ENCODE results near the gene CCDC28B. TPM values are rescaled to one million over a fixed set of nuclear protein-coding genes. Genes with fewer than 3 reads are reported as not detected.
"Not testable (repeated sequence)": the region's sequence is repeated elsewhere in the genome, so short reads cannot be mapped to it uniquely, and the experiment has no call there.

CCDC28B gene
- total RNA-seq (2014; rRNA removed; shearing (Covaris generic)) = 56.0 and 57.8 TPM in 2 replicates

DNA sequence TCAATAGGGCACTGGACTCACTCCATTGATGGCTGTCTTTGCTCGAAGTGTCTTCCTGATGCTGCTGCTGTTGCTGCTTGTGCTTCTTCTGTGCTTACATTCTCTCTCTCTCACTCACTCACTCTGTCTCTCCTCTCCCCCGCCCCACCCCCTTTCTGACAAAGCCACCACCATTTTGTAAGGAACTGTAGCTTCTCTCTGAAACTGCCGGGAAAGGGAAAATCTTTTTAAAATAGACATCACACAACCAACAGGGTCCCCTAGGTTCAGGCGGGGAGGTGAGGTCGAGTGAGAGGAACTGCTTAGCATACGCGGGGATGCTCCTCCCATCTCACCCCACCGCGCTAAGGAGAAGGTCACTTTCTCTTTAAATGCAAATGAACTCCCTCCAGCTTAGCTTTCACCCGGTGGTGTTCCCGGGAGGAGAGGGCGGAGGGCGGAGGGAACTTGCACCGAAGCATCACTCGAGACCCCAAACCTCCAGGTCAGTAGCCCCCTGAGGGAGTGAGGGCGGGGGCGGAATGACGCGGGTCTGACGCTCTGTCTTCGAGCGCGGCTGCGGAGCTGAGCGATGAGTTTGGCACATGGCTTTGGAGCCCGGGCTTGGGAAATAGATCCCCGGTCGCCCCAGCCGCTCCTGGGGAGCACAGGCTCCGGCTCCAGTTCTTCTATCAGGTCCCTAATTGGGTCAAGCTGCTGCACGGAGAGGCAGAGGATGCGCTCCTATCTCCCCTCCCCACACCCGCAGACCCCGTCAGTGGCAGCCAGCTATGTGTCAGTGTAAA lies at the start of gene CCDC28B:
Gene CCDC28B, plus strand, starts transcription at position 370 of the 785 bp plus-strand sequence. CDS start 1,341 bp downstream, outside the sequence.
- Histone ChIP-seq H3K27me3 (ENCODE audit: control insufficient read depth, insufficient read depth, low read length) (no peaks in the 10 kb centered on the region), H3K36me3 (replicated peaks; ENCODE audit: control insufficient read depth, insufficient read depth, low read length) (peaks cover 14% of the 10 kb centered on the region), H3K4me3 (ENCODE audit: insufficient read depth, low read depth, low read length) (peak within 1 kb of the TSS; percentile 79)
- DNase-seq = peak; percentile 97

- H3K36me3 ChIP-seq (replicated peaks; ENCODE audit: control insufficient read depth, insufficient read depth, low read length) = no peaks in the 10 kb centered on the region; the same call in 1 of the 2 replicates
Observed at GRCh38 chr1:32150847-32151246, 49.5 kb upstream of the CCDC28B start.

GRCh38 chr1:32151319-32151787 lies 49.0 kb upstream of the CCDC28B start:
- Histone ChIP-seq H3K4me3 (ENCODE audit: insufficient read depth, low read depth, low read length) (no peak overlapping the region), H3K27me3 (ENCODE audit: control insufficient read depth, insufficient read depth, low read length) (no peaks in the 10 kb centered on the region), H3K36me3 (replicated peaks; ENCODE audit: control insufficient read depth, insufficient read depth, low read length) (peaks cover 2% of the 10 kb centered on the region; the same call in 1 of the 2 replicates)
- DNase-seq = no peak

More at GRCh38 chr1:32150847-32151246, 49.5 kb upstream of the CCDC28B start:
- Histone ChIP-seq H3K27me3 (ENCODE audit: control insufficient read depth, insufficient read depth, low read length) (no peaks in the 10 kb centered on the region), H3K4me3 (ENCODE audit: insufficient read depth, low read depth, low read length) (no peak overlapping the region)
- no peak for DNase-seq

GRCh38 chr1:32159189-32159588 lies 41.2 kb upstream of the CCDC28B start:
- Histone ChIP-seq H3K27me3 (ENCODE audit: control insufficient read depth, insufficient read depth, low read length) (no peaks in the 10 kb centered on the region), H3K36me3 (replicated peaks; ENCODE audit: control insufficient read depth, insufficient read depth, low read length) (peaks cover 34% of the 10 kb centered on the region), H3K4me3 (ENCODE audit: insufficient read depth, low read depth, low read length) (no peak overlapping the region)
- no peak for DNase-seq

DNA sequence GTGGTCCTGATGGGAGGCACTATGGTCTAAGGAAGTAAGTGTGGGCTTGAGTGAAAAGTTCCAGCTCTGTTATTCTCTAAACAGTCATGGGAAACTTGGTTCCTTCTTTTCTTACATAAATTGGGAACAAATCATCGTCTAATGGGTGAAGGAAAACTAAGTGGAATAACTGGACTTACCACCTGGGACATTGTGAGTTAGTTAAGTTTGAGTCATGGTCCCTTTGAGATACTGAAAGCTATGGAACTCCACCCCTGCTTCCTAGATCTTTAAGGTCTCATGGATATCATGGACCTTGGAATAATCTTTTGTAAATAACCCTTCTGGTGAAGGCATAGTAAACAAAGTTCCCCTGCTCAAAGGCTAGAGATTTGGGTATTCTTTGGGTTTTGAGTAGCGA lies 37.0 kb upstream of the CCDC28B start:
- Histone ChIP-seq H3K4me3 (ENCODE audit: insufficient read depth, low read depth, low read length) (no peak overlapping the region), H3K27me3 (ENCODE audit: control insufficient read depth, insufficient read depth, low read length) (no peaks in the 10 kb centered on the region), H3K36me3 (replicated peaks; ENCODE audit: control insufficient read depth, insufficient read depth, low read length) (peaks cover 36% of the 10 kb centered on the region)
- DNase-seq = no peak

- H3K27me3 ChIP-seq (ENCODE audit: control insufficient read depth, insufficient read depth, low read length); DNase-seq; H3K4me3 ChIP-seq (ENCODE audit: insufficient read depth, low read depth, low read length): not testable (repeated sequence)
- peaks cover 42% of the 10 kb centered on the region for H3K36me3 ChIP-seq (replicated peaks; ENCODE audit: control insufficient read depth, insufficient read depth, low read length)
Observed at GRCh38 chr1:32165633-32166032, 34.8 kb upstream of the CCDC28B start.

DNA sequence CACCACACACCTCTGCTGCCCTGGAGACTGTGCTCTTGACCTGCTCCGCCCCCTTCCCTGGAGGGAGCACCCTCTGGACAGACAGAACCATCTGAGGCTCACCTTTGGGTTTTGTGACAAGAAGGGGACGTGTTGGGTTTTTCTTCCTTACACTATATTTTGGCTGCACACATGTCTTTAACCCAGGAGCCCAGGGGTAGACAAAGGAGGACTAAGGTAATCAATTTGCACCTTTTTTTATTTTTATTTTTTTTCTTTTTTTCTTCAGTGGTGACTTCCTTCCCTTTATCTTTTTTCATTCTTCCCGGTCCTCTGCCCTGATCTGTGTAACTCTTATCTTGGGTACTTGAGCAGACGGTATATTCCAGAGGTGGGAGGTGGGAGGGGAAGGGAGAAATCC lies 29.4 kb upstream of the CCDC28B start:
- H3K36me3 ChIP-seq (replicated peaks; ENCODE audit: control insufficient read depth, insufficient read depth, low read length) = peaks cover 41% of the 10 kb centered on the region
- no peaks in the 10 kb centered on the region for H3K27me3 ChIP-seq (ENCODE audit: control insufficient read depth, insufficient read depth, low read length)
- DNase-seq = no peak
- no peak overlapping the region for H3K4me3 ChIP-seq (ENCODE audit: insufficient read depth, low read depth, low read length)

DNA sequence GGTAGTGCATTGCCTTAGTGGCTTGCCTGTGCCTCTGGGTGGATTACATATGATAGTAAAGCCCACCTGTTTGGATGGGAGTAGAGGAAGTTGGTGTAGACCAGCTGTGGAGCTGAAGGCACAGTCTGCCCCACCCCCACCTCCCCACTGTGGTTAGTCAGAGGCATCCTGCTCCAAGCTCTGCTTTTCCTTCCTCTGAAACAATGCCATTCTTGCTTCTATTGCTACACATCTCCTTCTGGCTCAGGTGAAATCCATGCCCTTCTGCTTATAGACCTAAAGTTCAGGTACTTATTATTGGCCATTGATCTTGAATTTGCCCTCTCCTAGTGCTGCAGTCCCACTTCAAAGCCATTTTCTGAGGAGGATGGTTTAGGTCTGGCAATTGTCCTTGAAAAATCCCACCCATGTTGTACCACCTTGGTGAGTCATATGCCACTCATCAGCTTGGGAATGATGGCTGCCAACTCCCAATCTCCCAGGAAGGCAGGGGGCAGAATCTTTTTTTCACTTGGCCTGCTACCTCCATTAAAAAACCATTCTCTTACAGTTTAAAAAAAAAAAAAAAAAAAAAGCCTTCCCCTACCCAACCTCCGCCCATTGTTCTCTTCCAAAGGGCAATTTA lies 27.7 kb upstream of the CCDC28B start:
- Histone ChIP-seq H3K4me3 (ENCODE audit: insufficient read depth, low read depth, low read length) (no peak overlapping the region), H3K27me3 (ENCODE audit: control insufficient read depth, insufficient read depth, low read length) (no peaks in the 10 kb centered on the region), H3K36me3 (replicated peaks; ENCODE audit: control insufficient read depth, insufficient read depth, low read length) (peaks cover 32% of the 10 kb centered on the region)
- DNase-seq = no peak

DNA sequence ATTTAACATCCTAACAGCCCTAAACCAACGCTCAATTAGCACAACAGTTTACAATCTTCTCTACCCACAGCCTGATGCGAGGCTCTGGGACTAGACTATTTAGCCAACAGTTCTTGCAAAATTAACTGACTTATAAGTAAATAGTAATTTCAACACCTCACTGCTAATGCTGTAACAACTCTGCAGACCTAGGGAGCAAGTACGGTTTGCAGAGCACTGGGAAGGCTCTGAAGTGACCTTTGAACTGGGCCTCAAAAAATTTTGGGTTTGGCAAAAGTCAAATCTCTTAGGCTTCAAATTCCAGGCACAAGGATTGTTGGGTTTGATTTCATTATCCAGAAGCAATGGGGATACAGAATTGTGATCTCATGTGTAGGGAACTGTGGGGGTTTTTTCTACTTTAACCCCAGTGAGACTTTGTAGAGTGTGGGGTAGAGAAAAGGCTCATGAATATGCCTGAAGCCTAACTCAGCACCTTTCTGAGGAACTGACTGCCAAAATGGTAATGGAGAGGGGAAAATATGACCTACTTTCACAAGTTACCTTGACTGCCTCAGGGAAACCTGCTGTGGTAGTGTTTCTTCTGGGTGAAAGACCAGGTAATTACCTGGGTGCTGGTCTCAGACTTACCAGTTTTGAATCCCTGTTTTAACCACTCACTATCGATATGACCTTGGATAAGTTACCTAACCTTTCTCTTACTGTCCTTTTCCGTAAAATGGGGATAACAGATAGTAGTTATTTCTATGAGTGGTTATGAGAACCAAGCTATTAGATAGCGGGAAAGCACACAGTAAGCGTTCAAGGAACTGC lies 21.8 kb upstream of the CCDC28B start:
- DNase-seq = no peak
- Histone ChIP-seq H3K36me3 (replicated peaks; ENCODE audit: control insufficient read depth, insufficient read depth, low read length) (peaks cover 11% of the 10 kb centered on the region), H3K27me3 (ENCODE audit: control insufficient read depth, insufficient read depth, low read length) (no peaks in the 10 kb centered on the region), H3K4me3 (ENCODE audit: insufficient read depth, low read depth, low read length) (no peak overlapping the region; the same call in 1 of the 2 replicates)

DNA sequence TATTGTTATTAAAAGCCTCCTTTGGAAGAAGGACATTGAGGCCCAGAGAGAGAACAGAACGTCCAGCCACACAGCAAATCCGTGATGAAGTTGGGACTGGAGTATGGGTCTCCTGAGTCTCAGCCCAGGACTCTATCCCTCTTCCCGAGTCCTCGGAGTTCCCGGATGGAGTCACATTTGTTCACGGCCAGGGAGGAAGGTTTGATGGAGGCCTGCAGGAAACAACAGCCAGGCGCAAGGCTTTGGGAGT lies 21.3 kb upstream of the CCDC28B start:
- no peak for DNase-seq
- Histone ChIP-seq H3K4me3 (ENCODE audit: insufficient read depth, low read depth, low read length) (peak overlapping the region; percentile 75), H3K27me3 (ENCODE audit: control insufficient read depth, insufficient read depth, low read length) (no peaks in the 10 kb centered on the region), H3K36me3 (replicated peaks; ENCODE audit: control insufficient read depth, insufficient read depth, low read length) (peaks cover 13% of the 10 kb centered on the region)

DNA sequence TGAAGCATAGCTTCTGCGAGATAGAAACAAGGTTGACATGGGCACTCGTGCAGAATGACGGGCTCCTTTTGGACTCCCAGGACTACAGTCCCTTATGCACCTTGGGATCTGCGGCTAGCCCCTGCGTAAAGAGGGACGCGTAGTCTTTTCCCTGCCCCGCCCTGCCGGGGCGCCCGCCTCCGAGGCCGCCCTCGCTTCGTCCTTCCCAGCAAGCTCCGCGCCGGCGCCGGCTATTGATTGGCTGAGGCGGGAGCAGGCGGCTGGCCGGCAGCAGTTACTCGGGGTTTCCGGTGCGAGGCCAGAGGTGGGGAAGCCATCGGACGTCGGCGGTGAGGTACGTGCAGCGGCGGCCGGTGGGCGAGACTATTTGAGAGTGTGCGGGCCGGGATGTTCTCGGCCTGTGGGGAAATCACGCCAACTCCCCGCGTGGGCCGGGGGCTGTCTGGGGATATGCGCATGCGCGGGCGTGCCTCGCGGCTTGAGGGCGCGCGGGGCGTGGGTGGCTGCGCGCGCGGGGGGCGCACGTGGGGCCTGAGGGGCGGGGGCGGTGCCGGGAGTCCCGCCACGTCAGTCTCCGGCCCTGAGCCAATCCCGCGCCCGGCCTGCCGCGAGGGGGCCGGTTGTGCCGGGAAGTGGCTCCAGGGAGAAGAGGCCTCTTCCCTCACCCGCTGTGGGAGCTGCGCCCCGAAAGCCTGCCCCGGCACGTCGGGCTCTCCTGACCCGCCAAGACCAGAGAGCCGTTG lies 20.8 kb upstream of the CCDC28B start, which contains the start of gene TXLNA:
Gene TXLNA, plus strand, starts transcription at position 233 of the 743 bp plus-strand sequence. CDS start 671 bp downstream, outside the sequence.
- Histone ChIP-seq H3K4me3 (ENCODE audit: insufficient read depth, low read depth, low read length) (peak within 1 kb of the TSS; percentile 75), H3K36me3 (replicated peaks; ENCODE audit: control insufficient read depth, insufficient read depth, low read length) (peaks cover 15% of the 10 kb centered on the region), H3K27me3 (ENCODE audit: control insufficient read depth, insufficient read depth, low read length) (no peaks in the 10 kb centered on the region)
- DNase-seq = peak; percentile 98

- H3K27me3 ChIP-seq (ENCODE audit: control insufficient read depth, insufficient read depth, low read length) = no peaks in the 10 kb centered on the region
- peak overlapping the region; percentile 75 for H3K4me3 ChIP-seq (ENCODE audit: insufficient read depth, low read depth, low read length)
- peak; percentile 87 for DNase-seq
- peaks cover 19% of the 10 kb centered on the region for H3K36me3 ChIP-seq (replicated peaks; ENCODE audit: control insufficient read depth, insufficient read depth, low read length)
Observed at GRCh38 chr1:32180186-32181060, 20.0 kb upstream of the CCDC28B start.

GRCh38 chr1:32181065-32181464 lies 19.3 kb upstream of the CCDC28B start:
- DNase-seq = no peak
- H3K27me3 ChIP-seq (ENCODE audit: control insufficient read depth, insufficient read depth, low read length) = no peaks in the 10 kb centered on the region

More at GRCh38 chr1:32181065-32181464, 19.3 kb upstream of the CCDC28B start:
- Histone ChIP-seq H3K4me3 (ENCODE audit: insufficient read depth, low read depth, low read length) (peak overlapping the region; percentile 75; the same call in 1 of the 2 replicates), H3K36me3 (replicated peaks; ENCODE audit: control insufficient read depth, insufficient read depth, low read length) (peaks cover 19% of the 10 kb centered on the region)

All from H7 (cell line).